Loucy (cell line): ENCODE measurements around the gene SELL.
A peak's percentile ranks its signal among the peaks of the same experiment; 100 is the strongest.
"Not testable (repeated sequence)": the region's sequence is repeated elsewhere in the genome, so short reads cannot be mapped to it uniquely, and the experiment has no call there.

ENCODE experiments used
- H2AFZ ChIP-seq: fragments of 200-600 bp; sonication (generic); 2 replicates; pipeline ENCODE4 v1.6.0; 2016; ENCODE audit warnings: antibody characterized with exemption, mild to moderate bottlenecking, low read length, moderate library complexity
- H3F3A ChIP-seq: fragments of 200-600 bp; 2 replicates; pipeline ENCODE4 v1.6.0; 2016; ENCODE audit warnings: antibody characterized with exemption, low read depth, mild to moderate bottlenecking
- H3K27me3 ChIP-seq: fragments of 200-600 bp; sonication (generic); 2 replicates; pipeline ENCODE4 v1.6.1; 2014; ENCODE audit warnings: low read length, mild to moderate bottlenecking; ENCODE audit not compliant: insufficient read depth, poor library complexity, severe bottlenecking
- H3K36me3 ChIP-seq: fragments of 200-600 bp; sonication (generic); 2 replicates; pipeline ENCODE4 v1.6.1; 2016; ENCODE audit warnings: low read length; ENCODE audit not compliant: insufficient read depth
- H3K4me1 ChIP-seq: fragments of 200-600 bp; sonication (generic); 2 replicates; pipeline ENCODE4 v1.5.1; 2014; ENCODE audit warnings: low read length, mild to moderate bottlenecking; ENCODE audit not compliant: insufficient read depth, poor library complexity, severe bottlenecking
- H3K4me2 ChIP-seq: fragments of 200-600 bp; sonication (generic); 2 replicates; pipeline ENCODE4 v1.6.0; 2014; ENCODE audit warnings: antibody characterized with exemption, low read length, low read depth, mild to moderate bottlenecking; ENCODE audit not compliant: poor library complexity, severe bottlenecking
- H3K4me3 ChIP-seq: fragments of 200-600 bp; sonication (generic); 2 replicates; pipeline ENCODE4 v1.5.1; 2014; ENCODE audit warnings: low read length, mild to moderate bottlenecking, mixed read lengths; ENCODE audit not compliant: poor library complexity, severe bottlenecking
- H3K79me2 ChIP-seq: fragments of 200-600 bp; sonication (generic); 2 replicates; pipeline ENCODE4 v1.6.1; 2014; ENCODE audit warnings: low read length; ENCODE audit not compliant: insufficient read depth
- H3K9ac ChIP-seq: fragments of 200-600 bp; sonication (generic); 2 replicates; pipeline ENCODE4 v1.6.0; 2014; ENCODE audit warnings: mild to moderate bottlenecking, low read depth, low read length, moderate library complexity; ENCODE audit not compliant: poor library complexity, severe bottlenecking
- H3K9me2 ChIP-seq: fragments of 200-600 bp; sonication (generic); replicated peaks from 2 replicates; pipeline ENCODE4 v1.6.1; 2016; ENCODE audit warnings: low read depth, low read length, mixed read lengths
- H3K9me3 ChIP-seq: fragments of 200-600 bp; sonication (generic); 2 replicates; pipeline ENCODE4 v1.6.1; 2014; ENCODE audit warnings: mild to moderate bottlenecking, antibody characterized with exemption, low read length, low read depth; ENCODE audit not compliant: insufficient read depth
- H4K20me1 ChIP-seq: fragments of 200-600 bp; sonication (generic); 2 replicates; pipeline ENCODE4 v1.6.0; 2014; ENCODE audit warnings: antibody characterized with exemption, low read length, mild to moderate bottlenecking; ENCODE audit not compliant: insufficient read depth, poor library complexity, severe bottlenecking
- CTCF ChIP-seq: fragments of 200-600 bp; sonication (generic); conservative IDR thresholded peaks from 2 replicates; pipeline ENCODE4 v1.5.1; 2014; ENCODE audit warnings: mild to moderate bottlenecking, antibody characterized with exemption, low read length
- EZH2phosphoT487 ChIP-seq: fragments of 200-600 bp; IDR thresholded peaks from 2 replicates; pipeline ENCODE4 v1.6.1; 2018; ENCODE audit warnings: antibody characterized with exemption, mild to moderate bottlenecking, moderate library complexity, borderline replicate concordance

SELL gene

DNA sequence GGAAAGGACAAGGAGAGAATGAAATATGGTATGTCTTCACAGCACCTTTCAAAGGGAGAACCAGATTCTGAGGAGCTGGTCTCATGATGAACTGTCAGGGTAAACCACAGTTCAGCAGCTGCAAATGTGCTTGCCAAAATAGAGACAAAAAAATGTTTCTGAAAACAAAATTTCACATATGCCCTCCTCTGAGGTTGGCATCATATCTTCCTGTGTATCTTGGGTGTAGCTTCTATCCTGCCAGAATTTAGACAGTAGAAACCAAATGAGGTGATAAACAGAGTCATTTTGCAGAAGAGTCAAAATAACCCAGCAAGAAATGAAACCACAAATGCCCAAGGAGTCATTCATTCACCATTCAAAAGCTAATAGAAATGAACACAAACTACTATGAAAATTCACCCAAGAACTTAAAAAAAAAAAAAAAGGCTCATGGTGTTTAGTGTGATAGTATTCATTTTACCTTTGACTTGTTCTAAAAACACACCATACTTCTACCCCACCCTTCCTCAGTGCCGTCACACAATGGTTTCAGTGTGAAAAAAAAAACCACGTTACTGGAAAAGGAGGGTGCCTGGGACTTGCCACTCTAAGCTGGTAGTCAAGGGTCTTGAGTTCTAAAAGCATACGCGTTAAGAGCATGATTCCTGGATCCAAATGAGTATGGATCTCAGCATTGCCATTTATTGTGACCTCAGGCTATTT lies 18.5 kb downstream of the SELL start:
- H3K9ac ChIP-seq = peak overlapping the region; percentile 75
- no peaks in the 10 kb centered on the region for H3K27me3 ChIP-seq
- no peaks in the 10 kb centered on the region for H4K20me1 ChIP-seq
- peak overlapping the region; percentile 49 for H3K4me3 ChIP-seq
- peaks cover 4% of the 10 kb centered on the region for H3K79me2 ChIP-seq
- peak overlapping the region; percentile 91 for H3K4me2 ChIP-seq
- peaks cover 42% of the 10 kb centered on the region for H3F3A ChIP-seq
- peaks cover 86% of the 10 kb centered on the region for H3K4me1 ChIP-seq
- TF ChIP-seq EZH2phosphoT487 (no peak), CTCF (no peak)
- H3K9me2 ChIP-seq = no peaks in the 10 kb centered on the region
- H3K36me3 ChIP-seq = peaks cover 20% of the 10 kb centered on the region; the same call in 1 of the 2 replicates
- no peak overlapping the region for H2AFZ ChIP-seq
- H3K9me3 ChIP-seq = no peaks in the 10 kb centered on the region

- no peaks in the 10 kb centered on the region for H3K9me3 ChIP-seq
- TF ChIP-seq EZH2phosphoT487 (no peak), CTCF (no peak)
- peaks cover 62% of the 10 kb centered on the region for H3K4me1 ChIP-seq
- no peak overlapping the region for H3K9ac ChIP-seq
- H2AFZ ChIP-seq = no peak overlapping the region
- H3K27me3 ChIP-seq = no peaks in the 10 kb centered on the region
- H4K20me1 ChIP-seq = no peaks in the 10 kb centered on the region
- H3K36me3 ChIP-seq = peaks cover 18% of the 10 kb centered on the region; the same call in 1 of the 2 replicates
- H3K9me2 ChIP-seq = no peaks in the 10 kb centered on the region
- no peak overlapping the region for H3K4me3 ChIP-seq
- no peaks in the 10 kb centered on the region for H3K79me2 ChIP-seq
- peaks cover 29% of the 10 kb centered on the region for H3F3A ChIP-seq
- H3K4me2 ChIP-seq = no peak overlapping the region
Observed at GRCh38 chr1:169690489-169690888, 20.9 kb downstream of the SELL start.

- Histone ChIP-seq H3K9me3 (no peaks in the 10 kb centered on the region), H2AFZ (no peak overlapping the region), H3F3A (peaks cover 18% of the 10 kb centered on the region), H3K79me2 (no peaks in the 10 kb centered on the region), H3K9ac (peak overlapping the region; percentile 16), H3K4me1 (peaks cover 51% of the 10 kb centered on the region), H3K4me2 (no peak overlapping the region), H3K27me3 (no peaks in the 10 kb centered on the region), H4K20me1 (no peaks in the 10 kb centered on the region), H3K4me3 (no peak overlapping the region), H3K36me3 (peaks cover 15% of the 10 kb centered on the region; the same call in 1 of the 2 replicates), H3K9me2 (no peaks in the 10 kb centered on the region)
- TF ChIP-seq EZH2phosphoT487 = no peak
- no peak for TF ChIP-seq CTCF
Observed at GRCh38 chr1:169689395-169689794, 22.0 kb downstream of the SELL start.

DNA sequence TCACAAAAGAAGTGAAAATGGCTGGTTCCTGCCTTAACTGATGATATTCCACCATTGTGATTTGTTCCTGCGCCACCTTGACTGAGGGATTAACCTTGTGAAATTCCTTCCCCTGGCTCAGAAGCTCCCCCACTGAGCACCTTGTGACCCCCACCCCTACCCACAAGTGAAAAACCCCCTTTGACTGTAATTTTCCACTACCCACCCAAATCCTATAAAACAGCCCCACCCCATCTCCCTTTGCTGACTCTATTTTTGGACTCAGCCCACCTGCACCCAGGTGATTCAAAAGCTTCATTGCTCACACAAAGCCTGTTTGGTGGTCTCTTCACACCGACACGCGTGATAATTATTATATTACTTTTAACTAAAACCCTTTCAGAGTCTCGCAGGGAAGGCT lies 23.0 kb downstream of the SELL start:
- H4K20me1 ChIP-seq, H3K4me3 ChIP-seq, H3K27me3 ChIP-seq, H2AFZ ChIP-seq, H3K4me2 ChIP-seq, H3K9ac ChIP-seq, H3K79me2 ChIP-seq, H3K9me2 ChIP-seq, H3K9me3 ChIP-seq: not testable (repeated sequence)
- H3K36me3 ChIP-seq = peaks cover 15% of the 10 kb centered on the region; the same call in 1 of the 2 replicates
- H3K4me1 ChIP-seq = peaks cover 43% of the 10 kb centered on the region
- H3F3A ChIP-seq = peaks cover 11% of the 10 kb centered on the region; the same call in 1 of the 2 replicates
